Measurements from ENCODE around the gene HSP90AA1. TPM values are rescaled to one million over a fixed set of nuclear protein-coding genes. Genes with fewer than 3 reads are reported as not detected.

The HSP90AA1 gene
- total RNA-seq, 4 donors from 2014 or later: 185 to 396 (median 265) TPM

DNA sequence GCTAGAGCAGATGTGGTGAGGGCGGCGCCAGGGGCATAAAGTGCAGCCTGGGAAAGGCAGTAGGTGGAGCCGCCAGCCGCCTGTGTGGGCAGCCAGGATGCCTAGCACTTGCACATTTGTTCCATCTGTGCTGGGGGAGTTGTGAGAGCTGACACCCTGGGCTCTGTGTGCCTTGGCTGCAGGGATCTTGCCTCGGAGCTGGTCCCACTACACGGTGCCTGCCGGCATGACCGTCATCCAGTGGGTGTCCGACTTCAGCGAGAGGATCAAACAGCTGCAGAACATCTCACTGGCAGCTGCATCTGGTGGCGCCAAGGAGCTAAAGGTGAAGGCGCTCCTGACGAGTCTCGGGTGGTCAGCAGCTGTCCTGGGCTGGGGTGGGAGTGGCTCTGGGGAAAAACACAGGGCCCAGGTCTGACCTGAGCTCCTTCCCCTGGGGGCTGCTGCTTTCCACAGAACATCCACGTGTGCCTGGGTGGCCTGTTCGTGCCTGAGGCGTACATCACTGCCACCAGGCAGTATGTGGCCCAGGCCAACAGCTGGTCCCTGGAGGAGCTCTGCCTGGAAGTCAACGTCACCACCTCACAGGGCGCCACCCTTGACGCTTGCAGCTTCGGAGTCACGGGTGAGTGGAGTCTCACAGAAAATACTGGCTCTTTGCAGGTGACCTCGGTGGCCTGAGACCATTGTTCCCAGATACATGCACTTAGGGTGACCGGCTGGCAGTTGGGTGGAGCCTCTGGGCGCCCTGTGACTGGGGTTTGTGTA, 37.4 kb downstream of the HSP90AA1 start:
- peaks cover 12 to 99% (median 47%) of the 10 kb centered on the region in 3 donors for H3K36me3 ChIP-seq

GRCh38 chr14:102047808-102048540, 38.9 kb downstream of the HSP90AA1 start:
- WGBS, 2 donors: 88 to 89% methylated on average over 28 to 33 of the region's 33 CpGs

More for the DNA sequence above, 37.4 kb downstream of the HSP90AA1 start:
- DNase-seq (ENCODE audit: low spot score in 2 of 2): no peak
- TF ChIP-seq EP300 (IDR thresholded peaks at IDR 0.05): no peak
- TF ChIP-seq POLR2A (IDR thresholded peaks at IDR 0.05): no peak
- TF ChIP-seq, protein P1, sequence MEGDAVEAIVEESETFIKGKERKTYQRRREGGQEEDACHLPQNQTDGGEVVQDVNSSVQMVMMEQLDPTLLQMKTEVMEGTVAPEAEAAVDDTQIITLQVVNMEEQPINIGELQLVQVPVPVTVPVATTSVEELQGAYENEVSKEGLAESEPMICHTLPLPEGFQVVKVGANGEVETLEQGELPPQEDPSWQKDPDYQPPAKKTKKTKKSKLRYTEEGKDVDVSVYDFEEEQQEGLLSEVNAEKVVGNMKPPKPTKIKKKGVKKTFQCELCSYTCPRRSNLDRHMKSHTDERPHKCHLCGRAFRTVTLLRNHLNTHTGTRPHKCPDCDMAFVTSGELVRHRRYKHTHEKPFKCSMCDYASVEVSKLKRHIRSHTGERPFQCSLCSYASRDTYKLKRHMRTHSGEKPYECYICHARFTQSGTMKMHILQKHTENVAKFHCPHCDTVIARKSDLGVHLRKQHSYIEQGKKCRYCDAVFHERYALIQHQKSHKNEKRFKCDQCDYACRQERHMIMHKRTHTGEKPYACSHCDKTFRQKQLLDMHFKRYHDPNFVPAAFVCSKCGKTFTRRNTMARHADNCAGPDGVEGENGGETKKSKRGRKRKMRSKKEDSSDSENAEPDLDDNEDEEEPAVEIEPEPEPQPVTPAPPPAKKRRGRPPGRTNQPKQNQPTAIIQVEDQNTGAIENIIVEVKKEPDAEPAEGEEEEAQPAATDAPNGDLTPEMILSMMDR (IDR thresholded peaks at IDR 0.05): no peak
- 79 to 84% methylated on average over 10 to 21 of the region's 25 CpGs for WGBS, 2 donors
- H3K27ac ChIP-seq: no peak overlapping the region
- no peak overlapping the region for H3K4me3 ChIP-seq
- peaks cover 0 to 22% (median 3%) of the 10 kb centered on the region in 4 donors for H3K4me1 ChIP-seq
- H3K27me3 ChIP-seq: no peaks in the 10 kb centered on the region
- H3K9me3 ChIP-seq: no peaks in the 10 kb centered on the region

DNA sequence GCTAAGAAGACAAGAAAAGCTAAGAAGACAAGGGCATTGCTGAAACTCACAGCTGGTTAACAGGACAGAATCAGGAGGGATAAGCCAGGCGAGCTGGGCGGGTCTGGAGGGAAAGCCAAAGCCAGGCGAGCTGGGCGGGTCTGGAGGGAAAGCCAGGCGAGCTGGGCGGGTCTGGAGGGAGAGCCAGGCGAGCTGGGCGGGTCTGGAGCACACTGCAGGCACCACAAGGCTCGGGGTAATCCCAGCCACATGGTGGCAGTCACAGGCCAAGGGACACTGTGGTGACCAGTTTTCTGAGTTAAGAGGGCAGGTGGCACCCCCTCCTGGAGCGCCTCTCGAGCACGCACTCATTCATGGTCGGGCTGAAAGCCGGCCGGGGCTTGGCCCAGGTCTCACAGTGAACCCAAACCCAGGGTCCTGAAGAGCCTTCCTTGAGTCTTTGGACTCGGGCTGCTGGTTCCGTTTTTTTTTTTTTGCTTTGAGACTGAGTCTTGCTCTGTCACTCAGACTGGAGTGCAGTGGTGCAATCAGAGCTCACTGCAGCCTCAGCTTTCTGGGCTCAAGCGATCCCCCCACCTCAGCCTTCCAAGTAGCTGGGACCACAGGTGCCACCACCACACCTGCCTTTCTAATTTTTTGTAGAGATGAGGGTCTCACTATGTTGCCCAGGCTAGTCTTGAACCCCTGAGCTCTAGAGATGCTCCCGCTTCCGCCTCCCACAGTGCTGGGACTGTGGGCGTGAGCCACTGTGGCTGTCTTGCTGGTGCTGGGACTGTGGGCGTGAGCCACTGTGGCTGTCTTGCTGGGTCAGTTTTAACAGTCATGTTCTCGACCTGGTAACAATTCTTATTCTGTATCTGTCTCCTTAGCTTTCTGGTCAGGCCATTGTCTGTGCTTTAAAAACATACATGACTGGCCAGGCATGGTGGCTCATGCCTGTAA, 40.2 kb downstream of the HSP90AA1 start:
- Histone ChIP-seq H3K4me1 (peaks cover 0 to 22% (median 3%) of the 10 kb centered on the region in 4 donors), H3K9me3 (no peaks in the 10 kb centered on the region), H3K27me3 (no peaks in the 10 kb centered on the region), H3K27ac (peak overlapping the region in 2 of 4 donors; percentile 15 to 43), H3K36me3 (peaks cover 21 to 100% (median 49%) of the 10 kb centered on the region in 3 donors), H3K4me3 (no peak overlapping the region)
- no peak for TF ChIP-seq POLR2A (IDR thresholded peaks at IDR 0.05)
- TF ChIP-seq EP300 (IDR thresholded peaks at IDR 0.05): peak in 1 of 2 donors; percentile 12
- TF ChIP-seq, protein P1 (IDR thresholded peaks at IDR 0.05): peak; percentile 36 to 69 (median 50)
- WGBS, 2 donors: 43 to 49% methylated on average over 23 of the region's 23 CpGs
- DNase-seq (ENCODE audit: low spot score in 2 of 2): peak; percentile 69 to 70

More at GRCh38 chr14:102047808-102048540, 38.9 kb downstream of the HSP90AA1 start:
- H3K27ac ChIP-seq: no peak overlapping the region
- H3K9me3 ChIP-seq: no peaks in the 10 kb centered on the region
- H3K36me3 ChIP-seq: peaks cover 12 to 100% (median 57%) of the 10 kb centered on the region in 3 donors
- DNase-seq (ENCODE audit: low spot score in 2 of 2): no peak
- H3K4me3 ChIP-seq: no peak overlapping the region
- H3K4me1 ChIP-seq: peaks cover 0 to 22% (median 3%) of the 10 kb centered on the region in 4 donors
- no peak for TF ChIP-seq POLR2A (IDR thresholded peaks at IDR 0.05)
- TF ChIP-seq EP300 (IDR thresholded peaks at IDR 0.05): no peak
- TF ChIP-seq, protein P1 (IDR thresholded peaks at IDR 0.05): no peak
- H3K27me3 ChIP-seq: no peaks in the 10 kb centered on the region

GRCh38 chr14:102044566-102044965, 42.3 kb downstream of the HSP90AA1 start:
- Histone ChIP-seq H3K9me3 (no peaks in the 10 kb centered on the region), H3K4me3 (no peak overlapping the region), H3K36me3 (peaks cover 17 to 100% (median 54%) of the 10 kb centered on the region in 3 donors), H3K27me3 (no peaks in the 10 kb centered on the region), H3K4me1 (peaks cover 0 to 16% (median 3%) of the 10 kb centered on the region in 4 donors), H3K27ac (no peak overlapping the region)
- 71 to 88% methylated on average over 11 to 13 of the region's 13 CpGs for WGBS, 2 donors
- no peak for DNase-seq (ENCODE audit: low spot score in 2 of 2)
- TF ChIP-seq POLR2A (IDR thresholded peaks at IDR 0.05) (no peak), EP300 (IDR thresholded peaks at IDR 0.05) (no peak)
- TF ChIP-seq, protein P1 (IDR thresholded peaks at IDR 0.05): no peak
